Stimulated activated naive CD4-positive, alpha-beta T cell treated with Interleukin-2 at 50 U/mL for 16 hours (primary cell): ENCODE measurements around the gene CORO2A.
"Not testable (repeated sequence)": the region's sequence is repeated elsewhere in the genome, so short reads cannot be mapped to it uniquely, and the experiment has no call there.

Experiments used
- DNase-seq: peaks from one replicate; lab custom pipeline; 2025; lab: John Stamatoyannopoulos, UW

The CORO2A gene

DNA sequence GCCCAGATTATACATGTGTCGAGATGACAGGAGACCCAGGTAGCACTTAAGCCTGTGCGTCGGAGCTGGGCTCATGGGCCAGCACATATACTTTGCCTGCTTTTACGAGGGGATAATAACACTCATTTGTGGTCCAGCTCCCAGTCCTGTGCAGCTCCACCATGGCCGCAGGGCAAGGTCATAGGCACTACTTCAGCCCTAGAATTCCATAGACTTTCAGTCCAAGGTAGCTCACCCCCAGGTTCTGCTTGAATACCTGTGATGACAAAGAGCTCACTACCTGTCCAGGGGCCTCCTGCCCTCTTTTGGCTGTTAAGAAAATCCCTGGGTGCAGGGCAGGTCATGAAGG lies 1.7 kb downstream of the CORO2A start:
- no peak for DNase-seq

DNA sequence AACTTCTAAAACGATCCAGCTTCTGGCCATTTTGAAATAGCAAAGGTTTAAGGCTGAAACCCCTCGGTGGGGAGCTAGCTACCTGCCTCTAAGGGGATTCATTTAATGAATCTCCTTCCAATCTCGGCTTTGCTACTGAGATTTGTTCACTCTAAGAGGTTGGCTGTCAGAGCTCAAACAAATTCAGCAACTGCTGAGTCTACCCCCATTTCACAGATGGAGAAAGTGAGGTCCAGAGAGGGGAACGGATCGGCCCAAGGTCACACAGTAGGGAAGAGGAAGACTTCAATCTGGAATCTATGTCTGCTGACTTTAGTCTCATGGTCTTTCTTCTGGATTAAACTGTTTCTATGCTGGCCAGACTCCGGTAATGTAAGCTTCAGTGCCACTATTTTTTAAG lies 3.0 kb downstream of the CORO2A start:
- DNase-seq, result no peak

- no peak for DNase-seq
Observed at GRCh38 chr9:98187926-98188325, 4.5 kb downstream of the CORO2A start.

- DNase-seq, result no peak
Observed at GRCh38 chr9:98186236-98186635, 6.2 kb downstream of the CORO2A start.

DNA sequence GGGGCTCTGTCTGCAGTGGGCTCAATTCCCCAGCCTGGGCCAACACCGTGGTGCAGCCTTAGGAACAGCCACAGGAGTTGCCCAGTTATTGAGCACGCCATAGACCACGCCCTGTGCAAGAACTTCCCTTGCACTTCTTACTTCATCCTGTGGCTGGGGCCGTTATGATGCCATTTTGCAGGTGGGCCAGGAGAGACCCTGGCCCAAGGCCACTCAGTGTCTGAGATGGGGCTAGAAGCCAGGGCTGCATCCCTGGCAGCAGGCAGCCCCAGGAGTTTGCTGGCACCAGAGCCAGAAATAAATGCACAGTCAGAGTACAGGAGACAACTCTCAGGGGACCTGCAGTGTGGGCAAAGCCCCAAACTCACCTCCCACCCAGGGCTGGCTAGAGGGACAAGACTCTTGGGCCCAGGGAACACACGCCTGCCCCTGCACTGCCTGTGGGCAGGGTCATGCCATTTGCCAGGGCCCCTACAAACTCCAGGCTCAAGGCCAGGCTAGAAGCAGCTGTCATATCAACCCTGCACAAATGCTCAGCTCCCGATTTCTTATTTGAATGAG lies 6.7 kb downstream of the CORO2A start:
- DNase-seq, result no peak

GRCh38 chr9:98185021-98185567 lies 7.3 kb downstream of the CORO2A start:
- no peak for DNase-seq

DNA sequence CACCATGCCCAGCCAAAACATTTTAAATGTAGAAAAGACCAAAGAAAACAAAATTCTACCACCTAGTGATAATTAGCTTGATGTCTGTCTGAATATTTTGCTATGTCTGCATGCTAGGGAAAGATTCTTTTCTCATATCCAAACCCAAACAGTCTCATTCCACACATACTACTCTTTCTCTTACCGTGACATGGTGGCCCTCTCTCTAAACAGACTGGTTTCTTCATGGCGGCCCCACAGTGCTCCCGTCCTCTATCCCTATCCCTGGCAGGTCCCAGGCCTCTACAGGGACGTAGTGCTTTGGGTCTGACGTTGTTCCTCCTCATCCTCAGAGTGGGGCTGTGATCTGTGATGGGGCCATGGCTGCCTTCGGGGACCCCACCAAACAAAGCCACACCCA lies 8.1 kb downstream of the CORO2A start:
- no peak for DNase-seq

DNA sequence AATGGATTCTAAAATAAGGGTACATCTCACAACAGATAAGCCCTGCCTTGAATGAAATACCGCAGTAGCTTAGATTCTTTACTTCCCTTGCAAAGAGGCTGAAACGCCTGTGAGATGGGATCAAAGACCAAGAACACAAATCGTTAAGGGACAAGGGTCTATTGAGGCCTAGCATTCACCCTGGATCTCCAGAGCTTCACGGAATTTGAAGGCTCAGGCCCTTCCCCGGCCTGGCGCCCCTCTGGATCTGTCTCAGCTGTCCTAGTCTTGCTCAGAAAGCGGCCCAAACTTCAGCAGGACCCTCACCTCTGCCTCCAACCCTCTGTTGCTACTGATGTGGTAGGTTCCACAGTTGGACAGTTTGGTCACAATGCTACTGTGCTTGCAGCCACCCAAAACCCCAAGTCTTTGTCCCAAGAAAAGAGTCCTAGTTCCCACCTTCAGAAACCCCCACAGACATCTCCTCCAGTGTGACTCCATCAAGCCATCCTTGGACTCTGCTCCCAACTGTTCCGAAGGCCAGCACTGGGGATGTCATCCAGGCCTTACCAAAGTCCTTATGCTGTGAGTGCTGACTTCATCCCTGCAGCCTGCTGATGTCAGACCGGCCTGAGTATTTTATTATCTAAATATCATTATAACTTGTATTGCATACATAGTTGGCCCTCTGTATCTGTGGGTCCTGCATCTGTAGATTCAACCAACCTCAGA lies 9.4 kb downstream of the CORO2A start:
- DNase-seq, result no peak

GRCh38 chr9:98182069-98182820 lies 10.2 kb downstream of the CORO2A start:
- no peak for DNase-seq

DNA sequence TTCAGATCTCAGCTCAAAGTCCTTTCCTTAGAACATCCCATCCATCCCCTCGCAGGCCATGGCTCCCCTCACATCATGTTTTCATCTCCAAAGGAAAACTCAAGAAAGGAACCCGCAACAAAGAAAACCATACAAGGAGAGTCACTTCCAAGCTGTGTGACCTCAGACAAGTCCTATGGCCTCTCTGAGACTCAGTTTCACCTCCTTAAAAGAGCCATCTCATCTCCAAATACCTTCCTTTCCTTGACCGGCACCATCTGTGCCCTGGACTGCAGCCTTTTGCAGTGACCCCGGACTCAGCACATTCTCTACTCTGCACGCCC lies 10.7 kb downstream of the CORO2A start:
- no peak for DNase-seq

DNA sequence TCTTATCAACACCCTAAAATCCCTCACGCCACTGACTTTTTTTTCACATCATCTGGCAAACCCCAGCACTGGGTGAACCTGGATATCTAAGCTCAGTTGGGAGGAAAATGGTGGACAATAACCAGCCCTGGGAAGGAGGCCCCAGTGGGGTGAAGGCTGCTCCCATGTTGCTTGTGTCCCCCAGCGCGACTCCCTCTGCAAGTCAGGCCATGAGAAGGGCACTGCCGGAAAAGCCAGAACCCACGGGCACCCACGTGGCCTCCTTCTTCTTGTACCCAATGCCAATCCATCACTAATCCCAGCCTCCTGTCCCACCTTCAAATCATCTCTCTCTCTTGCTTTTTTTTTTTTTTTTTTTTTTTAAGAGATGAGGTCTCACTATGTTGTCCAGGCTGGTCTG lies 11.4 kb downstream of the CORO2A start:
- no peak for DNase-seq

DNA sequence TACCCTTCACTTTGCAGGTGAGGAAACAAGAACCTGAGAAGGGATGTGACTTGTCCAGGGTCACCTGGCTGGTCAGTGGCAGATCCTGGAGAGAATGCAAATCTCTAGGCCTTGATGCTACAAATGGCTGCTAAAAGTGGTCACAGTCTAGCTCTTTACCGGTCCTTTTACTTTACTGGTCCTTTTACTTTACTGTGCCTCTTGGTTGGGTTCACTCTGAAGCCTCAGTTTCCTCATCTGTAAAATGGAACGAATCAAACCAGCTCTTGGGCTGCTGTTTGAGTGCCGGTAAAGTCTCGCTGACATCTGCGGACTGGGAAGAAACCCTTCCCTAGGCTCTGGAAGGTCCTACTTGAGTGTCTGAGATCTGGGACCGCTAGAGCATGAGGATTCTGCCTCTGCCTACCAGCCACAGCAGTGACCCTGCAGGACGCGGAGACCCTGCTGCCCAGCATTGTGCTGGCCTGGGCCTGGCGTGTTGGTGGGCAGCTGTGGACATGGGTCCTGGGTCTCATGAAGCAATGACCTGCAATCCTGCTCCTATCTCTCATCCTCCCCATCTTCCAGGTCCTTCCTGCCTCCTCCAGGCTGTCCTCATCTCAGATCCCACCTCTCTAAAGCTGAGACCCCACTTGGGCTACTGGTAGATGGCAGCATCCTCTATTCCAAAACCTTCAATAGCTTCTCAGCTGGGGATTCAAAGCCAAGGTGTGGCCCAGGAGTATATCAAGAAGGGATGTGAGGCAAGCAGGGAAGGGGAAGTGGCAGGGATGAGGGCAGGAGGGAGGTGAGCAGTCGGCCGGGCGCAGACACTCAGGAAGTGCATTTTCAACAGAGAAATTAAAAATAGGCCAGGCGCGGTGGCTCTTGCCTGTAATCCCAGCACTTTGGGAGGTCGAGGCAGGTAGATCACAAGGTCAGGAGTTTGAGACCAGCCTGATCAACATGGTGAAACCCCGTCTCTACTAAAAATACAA lies 13.3 kb downstream of the CORO2A start:
- DNase-seq, result no peak

GRCh38 chr9:98176391-98177259 lies 15.8 kb downstream of the CORO2A start:
- DNase-seq, result no peak

GRCh38 chr9:98175762-98176161 lies 16.7 kb downstream of the CORO2A start:
- DNase-seq, result no peak

DNA sequence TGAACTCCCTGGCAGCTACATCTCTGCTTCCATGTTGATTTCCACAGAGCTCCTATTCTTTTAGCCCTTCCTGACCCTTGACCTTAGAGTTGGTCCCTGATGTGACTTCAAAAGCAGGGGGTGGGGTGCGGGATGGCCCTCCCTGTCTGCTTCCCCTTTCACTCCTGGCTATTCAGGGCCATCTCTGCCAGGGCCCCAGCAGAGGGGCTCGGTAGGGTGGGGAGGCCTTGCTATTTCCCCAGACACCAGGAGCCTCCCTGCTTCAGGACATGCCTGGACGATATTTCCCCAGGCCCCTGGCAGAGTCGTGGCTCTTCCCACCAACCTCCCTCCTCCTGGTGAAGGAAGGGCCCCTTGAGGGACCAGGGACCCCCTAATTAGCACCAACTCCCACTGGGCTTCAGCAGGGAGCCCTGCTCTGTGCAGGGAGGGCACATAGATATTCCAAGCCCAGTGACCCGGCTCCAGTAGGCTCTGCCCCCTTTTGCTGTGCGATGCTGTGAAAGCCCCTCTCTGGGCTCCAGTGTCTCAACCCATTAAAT lies 17.3 kb downstream of the CORO2A start:
- no peak for DNase-seq

GRCh38 chr9:98174502-98174918 lies 17.9 kb downstream of the CORO2A start:
- not testable (repeated sequence) for DNase-seq

- DNase-seq, result no peak
Observed at GRCh38 chr9:98173181-98173580, 19.3 kb downstream of the CORO2A start.

DNA sequence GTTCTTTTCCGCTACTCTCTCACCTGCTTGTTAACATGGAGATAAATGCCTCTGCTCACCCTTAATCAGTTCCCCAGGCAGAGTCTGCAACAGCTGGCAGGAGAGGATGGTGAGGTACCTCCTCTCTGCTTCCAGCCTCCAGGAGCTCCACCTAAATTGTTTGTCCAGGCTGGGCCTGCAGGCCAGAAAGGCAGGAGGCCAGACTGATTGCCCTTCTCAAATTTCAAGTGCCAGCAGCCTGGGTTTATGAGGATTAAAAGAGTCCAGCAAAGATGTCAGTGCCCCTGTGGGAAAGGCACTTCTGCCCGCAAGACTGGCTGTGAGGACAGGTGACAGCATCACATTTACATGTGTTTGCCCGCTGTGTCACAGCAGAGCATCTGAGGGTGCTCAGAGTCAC lies 19.8 kb downstream of the CORO2A start:
- no peak for DNase-seq

GRCh38 chr9:98171176-98171925 lies 21.1 kb downstream of the CORO2A start:
- DNase-seq, result no peak

- peak; percentile 58 for DNase-seq
Observed at GRCh38 chr9:98168941-98169488, 23.4 kb downstream of the CORO2A start.
